Kidney (tissue), 14 donors: ENCODE results near the gene PLCB2. TPM values are rescaled to one million over a fixed set of nuclear protein-coding genes. Genes with fewer than 3 reads are reported as not detected.

ENCODE experiments used
- DNase-seq, 5 donors: peaks; one replicate each; pipeline ENCODE4 v3.0.0-alpha.2; 2013 to 2020
- FAIRE-seq: peaks from 2 replicates; lab custom pipeline; 2012; peaks lifted over from hg19 to GRCh38; lab: Jason Lieb, UNC
- H3K27ac ChIP-seq, 2 donors: one replicate each; pipeline ENCODE4 v1.7.0; 2013; ENCODE audit warnings: low read depth in 2 of 2, low read length in 2 of 2, inconsistent platforms in 1 of 2
- H3K27me3 ChIP-seq: one replicate; pipeline ENCODE4 v1.7.1; 2013; ENCODE audit warnings: low read length, inconsistent platforms; ENCODE audit not compliant: control insufficient read depth, insufficient read depth
- H3K36me3 ChIP-seq, 3 donors: one replicate each; pipeline versions ENCODE4 v1.7.0 to v1.7.1; 2013; ENCODE audit warnings: low read length in 3 of 3, control low read depth in 1 of 3, inconsistent platforms in 1 of 3; ENCODE audit not compliant: insufficient read depth in 3 of 3, control insufficient read depth in 2 of 3
- H3K4me1 ChIP-seq, 3 donors: one replicate each; pipeline versions ENCODE4 v1.7.0 to v1.7.1; 2013; ENCODE audit warnings: low read length in 3 of 3, inconsistent platforms in 1 of 3, low read depth in 1 of 3; ENCODE audit not compliant: control insufficient read depth in 2 of 3, insufficient read depth in 2 of 3
- H3K4me3 ChIP-seq, 3 donors: one replicate each; pipeline versions ENCODE4 v1.7.0 to v1.8.1; 2013; ENCODE audit warnings: low read length in 3 of 3, control low read depth in 1 of 3, inconsistent platforms in 1 of 3
- H3K9ac ChIP-seq, 3 donors: one replicate each; pipeline versions ENCODE4 v1.7.0 to v1.7.1; 2013; ENCODE audit warnings: low read length in 3 of 3, control low read depth in 1 of 3, inconsistent platforms in 1 of 3
- H3K9me3 ChIP-seq, 3 donors: one replicate each; pipeline versions ENCODE4 v1.7.0 to v1.7.1; 2013; ENCODE audit warnings: low read length in 3 of 3, control low read depth in 1 of 3, inconsistent platforms in 1 of 3; ENCODE audit not compliant: control insufficient read depth in 2 of 3, insufficient read depth in 1 of 3
- intact Hi-C: fragments of 100-400 bp; cut with DNase I; formaldehyde crosslinking; loops from one replicate; pipeline ENCODE4 v1.11.1; 2022
- polyA plus RNA-seq: library from polyadenylated mRNA; stranded (reverse); fragments of 350-450 nt; fragmentation: Illumina TruSeq; extraction: RNeasy Lipid Tissue Mini Kit (QIAGEN cat#74804); gene quantifications from one replicate; pipeline ENCODE4 v1.2.3, GENCODE V29; 2014; ENCODE audit warnings: low read depth, low replicate concordance; ENCODE audit not compliant: insufficient read depth
- total RNA-seq: library from RNA; stranded (reverse); fragmentation: NEBNext Ultra II Directional; extraction: Animal tissue kit (Norgen Biotek cat#: 25700); gene quantifications from one replicate; pipeline ENCODE4 v1.2.1, GENCODE V29; 2021
- TF ChIP-seq, protein P1 (sequence below): IDR thresholded peaks from 3 replicates; pipeline ENCODE4 v1.5.1; 2012; ENCODE audit warnings: mild to moderate bottlenecking, moderate library complexity, borderline replicate concordance; ENCODE audit not compliant: insufficient read depth; ENCODE audit errors: extremely low read depth
- donor health status: control.
- donor health status: control.
- donor health status: control.
- donor health status: control.
- donor health status: control.
- donor health status: DM: yes; HTN: yes; CAD: no.
- donor health status: Normal renal cell carcinoma (clear cell type).

The PLCB2 gene
- total and polyA plus RNA-seq, 2 donors from 2014 or later, result 4.4 to 37.2 TPM

DNA sequence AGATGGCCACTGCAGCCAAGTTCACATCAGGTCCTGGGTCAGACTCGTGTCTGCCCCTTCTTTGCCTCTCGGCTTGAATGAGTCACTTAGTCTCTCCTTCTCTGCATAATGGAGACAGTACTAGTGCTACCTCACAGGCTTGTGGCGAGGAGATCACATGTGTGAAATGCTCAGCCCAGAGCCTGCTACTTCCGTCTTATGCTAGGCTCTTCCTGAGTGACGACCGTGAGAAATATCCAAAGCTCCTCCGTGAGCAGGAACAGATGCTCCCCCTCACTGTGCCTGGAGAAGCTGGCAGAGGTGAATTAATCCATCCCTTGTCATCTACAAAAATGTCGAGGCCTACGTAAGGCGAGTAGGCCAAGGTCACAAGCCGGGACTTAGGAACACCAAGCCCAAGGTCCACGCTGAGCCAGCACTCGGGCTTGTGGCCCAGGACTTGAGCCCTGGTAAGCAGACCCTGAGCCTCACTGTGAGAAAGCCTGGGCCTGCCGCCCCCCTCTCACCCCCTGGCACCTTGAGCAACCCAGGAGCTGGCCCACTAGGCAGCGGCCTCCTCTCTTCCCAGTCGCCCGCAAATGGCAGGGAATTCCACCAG, 51.0 kb downstream of the PLCB2 start:
- Histone ChIP-seq H3K9ac (no peak overlapping the region), H3K4me1 (peaks cover 0 to 10% (median 0%) of the 10 kb centered on the region in 3 donors), H3K36me3 (no peaks in the 10 kb centered on the region), H3K9me3 (no peaks in the 10 kb centered on the region), H3K27me3 (peaks cover 6% of the 10 kb centered on the region), H3K27ac (no peak overlapping the region), H3K4me3 (no peak overlapping the region)
- DNase-seq, result peak in 1 of 5 donors; percentile 34
- TF ChIP-seq, protein P1, sequence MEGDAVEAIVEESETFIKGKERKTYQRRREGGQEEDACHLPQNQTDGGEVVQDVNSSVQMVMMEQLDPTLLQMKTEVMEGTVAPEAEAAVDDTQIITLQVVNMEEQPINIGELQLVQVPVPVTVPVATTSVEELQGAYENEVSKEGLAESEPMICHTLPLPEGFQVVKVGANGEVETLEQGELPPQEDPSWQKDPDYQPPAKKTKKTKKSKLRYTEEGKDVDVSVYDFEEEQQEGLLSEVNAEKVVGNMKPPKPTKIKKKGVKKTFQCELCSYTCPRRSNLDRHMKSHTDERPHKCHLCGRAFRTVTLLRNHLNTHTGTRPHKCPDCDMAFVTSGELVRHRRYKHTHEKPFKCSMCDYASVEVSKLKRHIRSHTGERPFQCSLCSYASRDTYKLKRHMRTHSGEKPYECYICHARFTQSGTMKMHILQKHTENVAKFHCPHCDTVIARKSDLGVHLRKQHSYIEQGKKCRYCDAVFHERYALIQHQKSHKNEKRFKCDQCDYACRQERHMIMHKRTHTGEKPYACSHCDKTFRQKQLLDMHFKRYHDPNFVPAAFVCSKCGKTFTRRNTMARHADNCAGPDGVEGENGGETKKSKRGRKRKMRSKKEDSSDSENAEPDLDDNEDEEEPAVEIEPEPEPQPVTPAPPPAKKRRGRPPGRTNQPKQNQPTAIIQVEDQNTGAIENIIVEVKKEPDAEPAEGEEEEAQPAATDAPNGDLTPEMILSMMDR, result no peak
- FAIRE-seq, result no peak
- intact Hi-C loops, result no loop called here

DNA sequence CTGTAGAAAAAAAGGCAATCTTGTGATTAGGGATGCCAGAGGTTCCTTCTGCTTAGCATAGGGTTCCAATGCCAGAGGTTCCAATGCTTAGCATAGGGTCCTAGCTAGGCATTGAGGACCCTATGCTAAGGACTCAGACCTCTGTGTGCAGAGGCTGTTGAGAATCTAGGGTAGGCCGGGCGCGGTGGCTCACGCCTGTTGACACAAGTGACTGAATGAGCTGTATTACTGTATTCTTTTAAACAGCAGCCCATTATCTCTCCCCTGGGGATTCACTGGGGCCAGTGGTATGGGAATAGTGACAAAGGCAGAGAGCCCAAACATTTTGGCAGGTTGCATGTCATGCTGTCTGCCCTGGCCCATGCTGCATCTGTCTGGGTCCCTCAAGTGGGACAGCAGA, 52.7 kb downstream of the PLCB2 start:
- Histone ChIP-seq H3K9ac (no peak overlapping the region), H3K9me3 (no peaks in the 10 kb centered on the region), H3K27me3 (peaks cover 6% of the 10 kb centered on the region), H3K4me3 (no peak overlapping the region), H3K4me1 (peaks cover 0 to 10% (median 0%) of the 10 kb centered on the region in 3 donors), H3K27ac (no peak overlapping the region), H3K36me3 (no peaks in the 10 kb centered on the region)
- TF ChIP-seq, protein P1, result no peak
- DNase-seq (no peak), FAIRE-seq (no peak)
- intact Hi-C loops, result no loop called here

- TF ChIP-seq, protein P1, result no peak
- peak in 1 of 5 donors; percentile 38 for DNase-seq
- Histone ChIP-seq H3K4me1 (peaks cover 0 to 10% (median 0%) of the 10 kb centered on the region in 3 donors), H3K27me3 (peaks cover 6% of the 10 kb centered on the region), H3K4me3 (no peak overlapping the region), H3K9ac (no peak overlapping the region), H3K36me3 (no peaks in the 10 kb centered on the region), H3K9me3 (no peaks in the 10 kb centered on the region), H3K27ac (no peak overlapping the region)
- intact Hi-C loops, result no loop called here
- no peak for FAIRE-seq
These were observed 53.3 kb downstream of the PLCB2 start for GRCh38 chr15:40254452-40254851.
